Stomach (tissue), 9 donors: ENCODE measurements around the gene CYP46A1. TPM values are rescaled to one million over a fixed set of nuclear protein-coding genes. Genes with fewer than 3 reads are reported as not detected.

Experiments
- DNase-seq, 2 donors: peaks; one replicate each; pipeline versions ENCODE4 v3.0.0 to v3.0.0-alpha.2; 2013 to 2019
- H3K27ac ChIP-seq, 5 donors: fragments of 200-600 bp in 4 of 5; sonication (generic) in 4 of 5; one replicate each; pipeline ENCODE4 v1.5.1; 2013 to 2019; ENCODE audit warnings: mild to moderate bottlenecking in 1 of 5, moderate library complexity in 1 of 5
- H3K27me3 ChIP-seq, 3 donors: fragments of 200-600 bp; sonication (generic); one replicate each; pipeline ENCODE4 v1.5.1; 2017 to 2019; ENCODE audit warnings: mixed run types in 1 of 3
- H3K36me3 ChIP-seq, 4 donors: fragments of 200-600 bp; sonication (generic); 1 replicate in 3 of 4; 2 replicates in 1 of 4; pipeline ENCODE4 v1.5.1; 2016 to 2019
- H3K4me1 ChIP-seq, 4 donors: fragments of 200-600 bp; sonication (generic); one replicate each; pipeline ENCODE4 v1.5.1; 2016 to 2019
- H3K4me3 ChIP-seq, 4 donors: fragments of 200-600 bp; sonication (generic) in 3 of 4; one replicate each; pipeline ENCODE4 v1.5.1; 2016 to 2019; ENCODE audit warnings: mild to moderate bottlenecking in 1 of 4
- H3K9me3 ChIP-seq, 4 donors: fragments of 200-600 bp; sonication (generic); one replicate each; pipeline ENCODE4 v1.5.1; 2016 to 2019
- CTCF ChIP-seq, 7 experiments: fragments of 450-650 bp in 4 of 7; fragments of 200-600 bp in 3 of 7; sonication (generic) in 3 of 7; IDR thresholded peaks; one replicate each; pipeline ENCODE4 v1.5.1; 2016 to 2019; ENCODE audit warnings: antibody characterized with exemption in 7 of 7, control low read depth in 2 of 7, mild to moderate bottlenecking in 1 of 7
- EP300 ChIP-seq: sonication (generic); formaldehyde crosslinking; IDR thresholded peaks from one replicate; pipeline ENCODE4 v1.6.1; 2017; ENCODE audit warnings: antibody characterized with exemption
- POLR2A ChIP-seq, 4 donors: fragments of 450-650 bp; IDR thresholded peaks; one replicate each; pipeline ENCODE4 v1.6.1; 2016; ENCODE audit warnings: antibody characterized with exemption in 4 of 4, control low read depth in 2 of 4, mild to moderate bottlenecking in 1 of 4, moderate library complexity in 1 of 4
- POLR2AphosphoS5 ChIP-seq, 3 donors: sonication (generic); formaldehyde crosslinking; IDR thresholded peaks; one replicate each; pipeline ENCODE4 v1.6.1; 2016; ENCODE audit warnings: antibody characterized with exemption in 3 of 3
- WGBS, 5 donors: extraction: QIAGEN DNeasy Blood & Tissue Kit in 3 of 5; methylation state at CpG; one replicate each; pipeline versions ENCODE4 v1.1.5 to v1.1.7; 2013 to 2018; 5-methylcytosine and 5-hydroxymethylcytosine counted together
- intact Hi-C: fragments of 100-400 bp; cut with DNase I; formaldehyde crosslinking; loops from one replicate; pipeline ENCODE4 v1.15.1; 2023; ENCODE audit warnings: low total_unique reads
- polyA plus RNA-seq, 3 donors: library from polyadenylated mRNA; stranded (reverse); fragments of 200-250 nt; gene quantifications; one replicate each; pipeline ENCODE4 v1.2.3, GENCODE V29; 2013
- total RNA-seq, 5 donors: library from RNA; depleted of rRNA; stranded (reverse); fragments of >200 nt; gene quantifications; one replicate each; pipeline versions ENCODE4 v1.1.0 to v1.2.3, GENCODE V29; 2014 to 2016
- donor health status: healthy with polysubstance abuse.
- donor health status: Bipolar disorder and iron deficiency.
- donor health status: healthy.

Gene CYP46A1
- total and polyA plus RNA-seq, 8 donors = 0.15 to 2.9 (median 0.92) TPM; not detected in 2

GRCh38 chr14:99733540-99734405 lies 49.7 kb downstream of the CYP46A1 start:
- no peaks in the 10 kb centered on the region for H3K36me3 ChIP-seq
- WGBS, 5 donors = 74 to 82% (median 78%) methylated on average over 16 to 26 of the region's 26 CpGs
- no peak for TF ChIP-seq POLR2A (IDR thresholded peaks at IDR 0.05)
- no peak for TF ChIP-seq CTCF (IDR thresholded peaks at IDR 0.05)
- TF ChIP-seq POLR2AphosphoS5 (IDR thresholded peaks at IDR 0.05) = no peak
- no peak for TF ChIP-seq EP300
- peak overlapping the region in 3 of 5 donors; percentile 8 to 37 (median 20) for H3K27ac ChIP-seq
- no peak overlapping the region for H3K4me3 ChIP-seq
- peaks cover 31 to 74% (median 55%) of the 10 kb centered on the region in 4 donors for H3K4me1 ChIP-seq
- intact Hi-C loops = no loop called here
- H3K9me3 ChIP-seq = no peaks in the 10 kb centered on the region
- peak in 1 of 2 donors; percentile 60 for DNase-seq
- peaks cover 0 to 20% (median 6%) of the 10 kb centered on the region in 3 donors for H3K27me3 ChIP-seq

- no peak overlapping the region for H3K4me3 ChIP-seq
- no peaks in the 10 kb centered on the region for H3K36me3 ChIP-seq
- peaks cover 0 to 20% (median 6%) of the 10 kb centered on the region in 3 donors for H3K27me3 ChIP-seq
- no peaks in the 10 kb centered on the region for H3K9me3 ChIP-seq
- DNase-seq = peak in 1 of 2 donors; percentile 69
- peaks cover 31 to 76% (median 58%) of the 10 kb centered on the region in 4 donors for H3K4me1 ChIP-seq
- TF ChIP-seq EP300 (no peak), CTCF (IDR thresholded peaks at IDR 0.05) (no peak), POLR2AphosphoS5 (IDR thresholded peaks at IDR 0.05) (no peak), POLR2A (IDR thresholded peaks at IDR 0.05) (no peak)
- H3K27ac ChIP-seq = peak overlapping the region in 3 of 5 donors; percentile 8 to 37 (median 26)
- intact Hi-C loops = no loop called here
- WGBS, 5 donors = 40 to 60% (median 46%) methylated on average over 9 to 18 of the region's 18 CpGs
Measured at GRCh38 chr14:99734406-99735051, 50.4 kb downstream of the CYP46A1 start.

- intact Hi-C loops = no loop called here
- H3K9me3 ChIP-seq = no peaks in the 10 kb centered on the region
- peaks cover 27 to 76% (median 53%) of the 10 kb centered on the region in 4 donors for H3K4me1 ChIP-seq
- H3K27ac ChIP-seq = peak overlapping the region in 2 of 5 donors; percentile 26 to 42
- peaks cover 0 to 16% (median 1%) of the 10 kb centered on the region in 3 donors for H3K27me3 ChIP-seq
- H3K4me3 ChIP-seq = no peak overlapping the region
- TF ChIP-seq EP300 (no peak), POLR2A (IDR thresholded peaks at IDR 0.05) (no peak), POLR2AphosphoS5 (IDR thresholded peaks at IDR 0.05) (no peak), CTCF (IDR thresholded peaks at IDR 0.05) (no peak)
- WGBS, 5 donors = 79 to 86% (median 83%) methylated on average over 10 to 13 of the region's 13 CpGs
- no peaks in the 10 kb centered on the region for H3K36me3 ChIP-seq
- no peak for DNase-seq
Measured at GRCh38 chr14:99735189-99736135, 51.4 kb downstream of the CYP46A1 start.
